Ishikawa (cell line): Measurements from ENCODE around the gene COMMD1.

Source experiments
- CEBPB ChIP-seq: IDR thresholded peaks from 2 replicates; pipeline ENCODE4 v1.6.1; 2012
- CREB1 ChIP-seq: IDR thresholded peaks from 2 replicates; pipeline ENCODE4 v1.6.1; 2012; ENCODE audit warnings: low read depth
- EGR1 ChIP-seq: IDR thresholded peaks from 2 replicates; pipeline ENCODE4 v1.6.1; 2012
- EP300 ChIP-seq: IDR thresholded peaks from 2 replicates; pipeline ENCODE4 v1.6.1; 2012; ENCODE audit warnings: borderline replicate concordance
- FOXM1 ChIP-seq: IDR thresholded peaks from 2 replicates; pipeline ENCODE4 v1.6.1; 2012; ENCODE audit warnings: low read depth, borderline replicate concordance
- MAX ChIP-seq: IDR thresholded peaks from 2 replicates; pipeline ENCODE4 v1.6.1; 2012
- NFIC ChIP-seq: IDR thresholded peaks from 2 replicates; pipeline ENCODE4 v1.6.1; 2012
- RAD21 ChIP-seq: IDR thresholded peaks from 2 replicates; pipeline ENCODE4 v1.6.1; 2012; ENCODE audit warnings: low read depth
- REST ChIP-seq: IDR thresholded peaks from 2 replicates; pipeline ENCODE4 v1.6.1; 2012; ENCODE audit warnings: low read depth, mild to moderate bottlenecking
- TAF1 ChIP-seq: IDR thresholded peaks from 2 replicates; pipeline ENCODE4 v1.6.1; 2012; ENCODE audit warnings: low read depth, mild to moderate bottlenecking
- TCF12 ChIP-seq: IDR thresholded peaks from 2 replicates; pipeline ENCODE4 v1.6.1; 2012; ENCODE audit warnings: low read depth
- TEAD4 ChIP-seq: IDR thresholded peaks from 2 replicates; pipeline ENCODE4 v1.6.1; 2012
- USF1 ChIP-seq: IDR thresholded peaks from 2 replicates; pipeline ENCODE4 v1.6.1; 2012
- YY1 ChIP-seq: IDR thresholded peaks from 2 replicates; pipeline ENCODE4 v1.6.1; 2012; ENCODE audit warnings: low read depth
- ZBTB7A ChIP-seq: IDR thresholded peaks from 2 replicates; pipeline ENCODE4 v1.6.1; 2012; ENCODE audit warnings: low read depth

COMMD1 gene

GRCh38 chr2:62158444-62159121 is 253.1 kb downstream of the COMMD1 start:
- TF ChIP-seq EP300 (no peak), MAX (no peak), RAD21 (no peak), CEBPB (no peak)

- TF ChIP-seq CEBPB (no peak), YY1 (no peak), TEAD4 (no peak), EP300 (no peak), EGR1 (no peak), TAF1 (no peak), TCF12 (no peak), ZBTB7A (no peak), FOXM1 (no peak), MAX (no peak), RAD21 (no peak), USF1 (no peak), REST (no peak), NFIC (no peak), CREB1 (no peak)
These were observed 257.8 kb downstream of the COMMD1 start for GRCh38 chr2:62163106-62163831.

- TF ChIP-seq USF1, result no peak
- TF ChIP-seq EGR1, result no peak
- no peak for TF ChIP-seq CREB1
- TF ChIP-seq REST, result no peak
These were observed 258.4 kb downstream of the COMMD1 start for GRCh38 chr2:62163834-62164233.

- TF ChIP-seq EP300, result no peak
- TF ChIP-seq USF1, result no peak
- TF ChIP-seq NFIC, result no peak
- no peak for TF ChIP-seq TEAD4
- no peak for TF ChIP-seq RAD21
- TF ChIP-seq TCF12, result no peak
- TF ChIP-seq CREB1, result no peak
- TF ChIP-seq YY1, result no peak
- TF ChIP-seq FOXM1, result no peak
These were observed 270.3 kb downstream of the COMMD1 start for GRCh38 chr2:62175728-62176127.

- TF ChIP-seq MAX, result no peak
- TF ChIP-seq YY1, result no peak
These were observed 271.3 kb downstream of the COMMD1 start for GRCh38 chr2:62176801-62177200.

- TF ChIP-seq ZBTB7A (no peak), YY1 (no peak), RAD21 (no peak), EP300 (no peak), TAF1 (no peak), CEBPB (no peak), REST (no peak), TEAD4 (no peak)
These were observed 272.0 kb downstream of the COMMD1 start for GRCh38 chr2:62177392-62178049.
